Ishikawa (cell line): ENCODE results near the gene ACVR1B.

ENCODE experiments used
- CREB1 ChIP-seq: IDR thresholded peaks from 2 replicates; pipeline ENCODE4 v1.6.1; 2012; ENCODE audit warnings: low read depth
- EP300 ChIP-seq: IDR thresholded peaks from 2 replicates; pipeline ENCODE4 v1.6.1; 2012; ENCODE audit warnings: borderline replicate concordance
- RAD21 ChIP-seq: IDR thresholded peaks from 2 replicates; pipeline ENCODE4 v1.6.1; 2012; ENCODE audit warnings: low read depth
- REST ChIP-seq: IDR thresholded peaks from 2 replicates; pipeline ENCODE4 v1.6.1; 2012; ENCODE audit warnings: low read depth, mild to moderate bottlenecking
- TAF1 ChIP-seq: IDR thresholded peaks from 2 replicates; pipeline ENCODE4 v1.6.1; 2012; ENCODE audit warnings: low read depth, mild to moderate bottlenecking
- USF1 ChIP-seq: IDR thresholded peaks from 2 replicates; pipeline ENCODE4 v1.6.1; 2012
- YY1 ChIP-seq: IDR thresholded peaks from 2 replicates; pipeline ENCODE4 v1.6.1; 2012; ENCODE audit warnings: low read depth

GRCh38 chr12:51980051-51980808, 28.7 kb downstream of the ACVR1B start:
- TF ChIP-seq REST, result no peak
- TF ChIP-seq EP300, result no peak
- TF ChIP-seq USF1, result no peak
- no peak for TF ChIP-seq TAF1
- TF ChIP-seq CREB1, result no peak
- TF ChIP-seq YY1, result no peak
- TF ChIP-seq RAD21, result peak; percentile 93
